Glutamatergic neuron (in vitro differentiated cells): ENCODE data around the gene PRKAG2. TPM values are rescaled to one million over a fixed set of nuclear protein-coding genes. Genes with fewer than 3 reads are reported as not detected.
A peak's percentile ranks its signal among the peaks of the same experiment; 100 is the strongest.

Experiments
- DNase-seq: peaks from one replicate; pipeline ENCODE4 v3.0.0; 2022
- H3K27ac Mint-ChIP-seq: one replicate; pipeline ENCODE4 v1.8.0; 2020; ENCODE audit warnings: mild to moderate bottlenecking, mixed read lengths, inconsistent platforms; ENCODE audit not compliant: unreplicated experiment
- H3K27me3 Mint-ChIP-seq: one replicate; pipeline ENCODE4 v1.8.0; 2020; ENCODE audit warnings: mild to moderate bottlenecking, moderate library complexity, mixed read lengths, inconsistent platforms; ENCODE audit not compliant: unreplicated experiment
- H3K36me3 Mint-ChIP-seq: one replicate; pipeline ENCODE4 v1.8.0; 2020; ENCODE audit warnings: mild to moderate bottlenecking, mixed read lengths, inconsistent platforms; ENCODE audit not compliant: unreplicated experiment
- H3K4me1 Mint-ChIP-seq: one replicate; pipeline ENCODE4 v1.8.0; 2020; ENCODE audit warnings: mild to moderate bottlenecking, low read depth, mixed read lengths, inconsistent platforms; ENCODE audit not compliant: unreplicated experiment
- H3K4me3 Mint-ChIP-seq: one replicate; pipeline ENCODE4 v1.8.0; 2020; ENCODE audit warnings: mild to moderate bottlenecking, mixed read lengths, inconsistent platforms; ENCODE audit not compliant: unreplicated experiment
- H3K9me3 Mint-ChIP-seq: one replicate; pipeline ENCODE4 v1.8.0; 2020; ENCODE audit warnings: mild to moderate bottlenecking, moderate library complexity, mixed read lengths, inconsistent platforms; ENCODE audit not compliant: unreplicated experiment
- total RNA-seq: library from RNA; stranded (reverse); fragmentation: NEBNext Ultra II Directional; extraction: Animal tissue kit (Norgen Biotek cat#: 25700); gene quantifications from one replicate; pipeline ENCODE4 v1.2.1, GENCODE V29; 2021; ENCODE audit not compliant: unreplicated experiment
- TF ChIP-seq, protein P1 (sequence below): fragments of 200-600 bp; sonication (generic); IDR thresholded peaks from one replicate; pipeline ENCODE4 v1.5.0; 2021; ENCODE audit not compliant: partially characterized antibody, unreplicated experiment

The PRKAG2 gene
- total RNA-seq, 1 donor from 2014 or later: 24.7 TPM

DNA sequence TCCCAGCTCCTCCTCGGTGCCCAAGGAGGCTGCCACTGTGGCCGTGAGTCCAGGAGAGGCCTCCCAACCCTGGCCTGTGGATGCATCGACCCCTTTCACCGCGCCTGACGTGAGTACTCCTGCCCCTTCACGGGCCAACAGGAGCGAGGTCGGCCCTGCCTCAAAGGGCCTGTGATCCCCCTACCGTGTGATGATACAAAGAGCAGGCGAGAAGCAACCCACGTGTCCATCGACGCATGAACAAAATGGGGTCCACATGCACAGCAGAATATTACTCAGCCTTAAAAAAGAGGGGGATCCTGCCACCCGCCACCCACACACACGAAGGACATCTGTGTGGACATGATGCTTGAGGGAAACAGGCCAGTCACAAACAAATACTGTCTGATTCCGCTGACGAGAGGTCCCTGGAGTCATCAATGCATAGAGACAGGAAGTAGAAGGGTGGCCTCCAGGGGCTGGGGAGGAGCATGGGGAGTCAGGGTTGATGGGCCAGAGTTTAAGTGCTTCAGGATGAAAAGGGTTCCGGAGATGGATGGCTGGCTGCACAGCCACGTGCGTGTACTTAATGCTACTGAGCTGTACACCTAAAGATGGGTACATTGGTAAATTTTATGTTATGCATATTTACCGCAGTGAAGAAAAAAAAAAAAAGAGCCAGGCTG is 151.9 kb downstream of the PRKAG2 start:
- Mint-ChIP-seq H3K27ac (no peak overlapping the region), H3K36me3 (no peaks in the 10 kb centered on the region), H3K4me1 (peaks cover 27% of the 10 kb centered on the region), H3K27me3 (peaks cover 8% of the 10 kb centered on the region), H3K4me3 (peak overlapping the region; percentile 44), H3K9me3 (peaks cover 11% of the 10 kb centered on the region)
- DNase-seq: no peak
- TF ChIP-seq, protein P1, sequence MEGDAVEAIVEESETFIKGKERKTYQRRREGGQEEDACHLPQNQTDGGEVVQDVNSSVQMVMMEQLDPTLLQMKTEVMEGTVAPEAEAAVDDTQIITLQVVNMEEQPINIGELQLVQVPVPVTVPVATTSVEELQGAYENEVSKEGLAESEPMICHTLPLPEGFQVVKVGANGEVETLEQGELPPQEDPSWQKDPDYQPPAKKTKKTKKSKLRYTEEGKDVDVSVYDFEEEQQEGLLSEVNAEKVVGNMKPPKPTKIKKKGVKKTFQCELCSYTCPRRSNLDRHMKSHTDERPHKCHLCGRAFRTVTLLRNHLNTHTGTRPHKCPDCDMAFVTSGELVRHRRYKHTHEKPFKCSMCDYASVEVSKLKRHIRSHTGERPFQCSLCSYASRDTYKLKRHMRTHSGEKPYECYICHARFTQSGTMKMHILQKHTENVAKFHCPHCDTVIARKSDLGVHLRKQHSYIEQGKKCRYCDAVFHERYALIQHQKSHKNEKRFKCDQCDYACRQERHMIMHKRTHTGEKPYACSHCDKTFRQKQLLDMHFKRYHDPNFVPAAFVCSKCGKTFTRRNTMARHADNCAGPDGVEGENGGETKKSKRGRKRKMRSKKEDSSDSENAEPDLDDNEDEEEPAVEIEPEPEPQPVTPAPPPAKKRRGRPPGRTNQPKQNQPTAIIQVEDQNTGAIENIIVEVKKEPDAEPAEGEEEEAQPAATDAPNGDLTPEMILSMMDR: no peak

DNA sequence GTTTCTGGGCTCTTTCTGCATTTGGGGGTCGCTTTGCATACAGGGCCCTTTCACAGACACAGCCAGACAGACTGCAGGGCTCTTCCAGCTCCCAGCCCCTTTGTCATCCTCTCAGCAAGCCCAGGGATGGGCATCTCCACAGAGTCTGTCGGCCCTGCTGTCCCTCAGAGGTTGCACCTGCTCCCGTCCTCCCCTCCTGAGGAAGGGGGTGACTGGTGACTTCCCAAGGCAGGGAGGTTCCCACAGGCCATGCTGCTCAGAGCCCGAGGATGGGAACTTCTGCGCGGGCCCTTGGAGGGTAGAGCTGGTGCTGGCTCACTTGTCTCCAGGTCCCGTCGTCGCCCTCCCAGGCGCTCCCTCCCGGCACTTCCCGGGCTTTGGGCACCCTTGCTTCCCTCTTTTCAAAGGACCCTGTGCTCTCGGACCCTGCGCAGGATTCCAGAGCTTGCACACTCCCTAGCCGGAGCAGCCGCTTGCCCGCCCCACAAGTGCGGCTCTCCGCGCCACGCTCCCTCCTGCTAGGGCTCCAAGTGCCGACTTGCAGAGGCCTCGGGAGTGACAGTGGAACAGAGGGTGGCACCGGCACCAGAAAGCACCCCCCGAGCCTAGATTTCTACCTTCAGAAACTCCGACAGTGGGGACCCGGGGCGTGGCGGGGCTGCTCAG is 152.5 kb downstream of the PRKAG2 start:
- Mint-ChIP-seq H3K27me3 (peaks cover 3% of the 10 kb centered on the region), H3K4me1 (peaks cover 26% of the 10 kb centered on the region), H3K36me3 (no peaks in the 10 kb centered on the region), H3K27ac (no peak overlapping the region), H3K9me3 (peaks cover 8% of the 10 kb centered on the region), H3K4me3 (no peak overlapping the region)
- TF ChIP-seq, protein P1: no peak
- DNase-seq: no peak

DNA sequence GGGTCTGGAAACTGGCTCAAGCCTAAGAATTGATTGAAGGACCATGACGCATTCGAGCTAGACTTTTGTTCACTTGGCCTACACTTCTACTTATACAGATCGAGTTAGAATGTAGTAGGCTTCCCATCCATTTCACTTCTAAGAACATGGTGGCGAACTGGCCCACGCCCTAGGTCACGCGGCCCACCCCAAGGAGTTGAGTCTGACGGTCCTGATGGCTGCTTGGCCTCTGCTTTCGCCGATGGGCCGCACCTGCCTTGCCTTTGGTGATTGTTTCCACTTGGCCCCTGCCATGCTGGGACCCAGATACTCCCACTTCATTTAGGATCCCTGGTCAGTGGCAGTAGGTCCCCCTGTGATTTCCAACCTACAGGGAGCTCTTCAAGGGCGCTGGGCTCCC is 153.6 kb downstream of the PRKAG2 start:
- no peak for DNase-seq
- Mint-ChIP-seq H3K36me3 (no peaks in the 10 kb centered on the region), H3K9me3 (peaks cover 8% of the 10 kb centered on the region), H3K27ac (no peak overlapping the region), H3K27me3 (peaks cover 3% of the 10 kb centered on the region), H3K4me3 (no peak overlapping the region), H3K4me1 (peaks cover 22% of the 10 kb centered on the region)
- TF ChIP-seq, protein P1: no peak

DNA sequence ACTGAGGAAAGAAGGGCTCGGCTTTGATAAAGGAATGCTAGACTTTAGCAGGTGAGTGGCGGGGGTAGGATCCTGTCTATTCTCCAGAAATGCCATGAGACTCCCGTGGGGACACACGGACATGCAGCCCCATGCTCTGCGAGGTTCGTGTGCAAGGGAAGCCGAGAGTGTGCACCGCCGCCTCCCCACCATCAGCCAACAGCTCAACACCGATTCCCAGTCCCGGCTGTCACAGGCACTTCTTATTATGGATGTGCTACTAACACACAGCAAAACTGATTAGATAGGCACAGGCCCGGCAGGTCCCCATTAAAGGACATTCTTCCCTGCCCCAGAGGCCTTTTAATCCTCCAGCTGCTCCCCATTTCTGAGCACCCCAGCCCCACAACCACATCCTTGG is 154.4 kb downstream of the PRKAG2 start:
- Mint-ChIP-seq H3K4me1 (peaks cover 19% of the 10 kb centered on the region), H3K4me3 (no peak overlapping the region), H3K27me3 (peaks cover 3% of the 10 kb centered on the region), H3K27ac (no peak overlapping the region), H3K36me3 (no peaks in the 10 kb centered on the region), H3K9me3 (peaks cover 8% of the 10 kb centered on the region)
- DNase-seq: no peak
- TF ChIP-seq, protein P1: no peak

DNA sequence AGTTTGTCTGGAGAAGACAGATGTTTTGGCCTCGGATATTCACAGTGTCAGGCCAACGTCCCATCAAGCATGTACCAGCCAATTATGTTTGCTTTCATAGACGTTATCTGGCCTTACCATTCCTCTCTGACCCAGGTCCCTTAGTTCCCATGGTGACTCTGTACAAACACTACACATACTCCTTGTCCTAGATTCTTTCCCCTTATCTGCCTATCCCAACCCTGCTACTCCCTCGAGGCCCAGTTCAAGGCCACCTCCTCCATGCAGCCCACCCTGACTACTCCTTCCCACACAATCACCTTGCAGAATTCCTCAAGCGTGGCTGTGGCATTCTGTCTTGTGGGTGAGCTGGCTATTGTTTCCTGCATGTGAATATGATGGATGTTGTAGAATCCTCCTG is 155.2 kb downstream of the PRKAG2 start:
- peaks cover 10% of the 10 kb centered on the region for H3K9me3 Mint-ChIP-seq
- H3K36me3 Mint-ChIP-seq: no peaks in the 10 kb centered on the region
- H3K4me3 Mint-ChIP-seq: no peak overlapping the region
- DNase-seq: no peak
- TF ChIP-seq, protein P1: no peak
- H3K27ac Mint-ChIP-seq: no peak overlapping the region
- H3K27me3 Mint-ChIP-seq: peaks cover 3% of the 10 kb centered on the region
- peaks cover 19% of the 10 kb centered on the region for H3K4me1 Mint-ChIP-seq
